Activated CD4-positive, alpha-beta T cell treated with anti-CD3 and anti-CD28 coated beads for 36 hours (primary cell): ENCODE results near the gene CIAPIN1. TPM values are rescaled to one million over a fixed set of nuclear protein-coding genes. Genes with fewer than 3 reads are reported as not detected.

Experiments used
- ATAC-seq: fragments of 200-7000 bp; cut with Tn5 transposase; one replicate; pipeline ENCODE4 v1.10.0; 2021; ENCODE audit warnings: mild to moderate bottlenecking, moderate library complexity
- CTCF ChIA-PET: fragments of 350-600 bp; sonication (Branson Sonifier 250); formaldehyde crosslinking; loops from one replicate; lab custom pipeline; 2021; ENCODE audit warnings: antibody characterized with exemption; lab: Charles Lee
- POLR2A ChIA-PET: fragments of 350-600 bp; sonication (Branson Sonifier 250); formaldehyde crosslinking; loops from one replicate; lab custom pipeline; 2021; ENCODE audit warnings: antibody characterized with exemption, inconsistent platforms; lab: Charles Lee
- DNase-seq: peaks from one replicate; pipeline ENCODE4 v3.0.0-alpha.2; 2020
- H3K27ac Mint-ChIP-seq: one replicate; pipeline ENCODE4 v1.8.0; 2021; ENCODE audit warnings: mixed read lengths
- H3K27me3 Mint-ChIP-seq: one replicate; pipeline ENCODE4 v1.8.0; 2021; ENCODE audit warnings: mixed read lengths
- H3K36me3 Mint-ChIP-seq: one replicate; pipeline ENCODE4 v1.8.0; 2021; ENCODE audit warnings: low read depth, mixed read lengths
- H3K4me1 Mint-ChIP-seq: one replicate; pipeline ENCODE4 v1.8.0; 2021; ENCODE audit warnings: mixed read lengths
- H3K4me3 Mint-ChIP-seq: one replicate; pipeline ENCODE4 v1.8.0; 2021; ENCODE audit warnings: mild to moderate bottlenecking, moderate library complexity, mixed read lengths
- H3K9me3 Mint-ChIP-seq: one replicate; pipeline ENCODE4 v1.8.0; 2021; ENCODE audit warnings: low read depth, mixed read lengths
- intact Hi-C, 2 experiments: fragments of 100-400 bp; cut with DNase I in 1 of 2; cut with micrococcal nuclease in 1 of 2; formaldehyde crosslinking; loops; one replicate each; pipeline versions ENCODE4 v1.14.2 to v1.15.1; 2022 to 2024; cut with DNase I, micrococcal nuclease
- total RNA-seq, 2 experiments: library from RNA; stranded (reverse); gene quantifications; one replicate each; pipeline ENCODE4 v1.2.3, GENCODE V29; 2021

Gene CIAPIN1
- total RNA-seq, 2 experiments from 2014 or later, result 41.7 to 42.6 TPM

GRCh38 chr16:57482845-57483545, 35.8 kb upstream of the CIAPIN1 start:
- DNase-seq (no peak), ATAC-seq (no peak)
- no peaks in the 10 kb centered on the region for H3K9me3 Mint-ChIP-seq
- no peak overlapping the region for H3K27ac Mint-ChIP-seq
- CTCF ChIA-PET, result interaction anchor here (0.7 to 2.0 kb wide), 5 partner anchors 9 to 52 kb away, joined by 3 to 5 read pairs (median 3); no protein-coding TSS in a partner anchor
- H3K4me3 Mint-ChIP-seq, result no peak overlapping the region
- H3K4me1 Mint-ChIP-seq, result peaks cover 25% of the 10 kb centered on the region
- intact Hi-C loops, result no loop called here
- POLR2A ChIA-PET, result no interaction called here
- no peaks in the 10 kb centered on the region for H3K36me3 Mint-ChIP-seq
- H3K27me3 Mint-ChIP-seq, result no peaks in the 10 kb centered on the region

DNA sequence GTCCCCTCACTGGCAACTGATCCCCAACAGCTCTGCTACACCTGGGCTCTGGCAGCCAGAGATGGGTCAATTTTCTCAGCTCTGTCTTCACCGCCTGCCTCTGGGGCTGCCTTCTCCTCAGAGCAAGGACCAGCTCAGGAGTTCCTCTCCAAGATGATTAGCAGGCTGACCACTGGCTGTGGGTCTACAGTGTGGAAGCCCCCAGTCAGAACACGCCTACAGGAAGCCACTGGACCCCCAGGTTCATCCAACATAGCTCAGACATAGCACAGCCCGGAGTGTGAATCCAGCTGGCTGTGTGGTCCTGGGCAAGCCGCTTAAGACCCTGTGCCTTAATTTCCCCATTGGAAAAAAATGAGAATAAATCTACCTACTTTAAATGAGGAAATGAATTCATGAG, 34.2 kb upstream of the CIAPIN1 start:
- Mint-ChIP-seq H3K4me1 (peaks cover 15% of the 10 kb centered on the region), H3K4me3 (no peak overlapping the region), H3K9me3 (no peaks in the 10 kb centered on the region), H3K27me3 (no peaks in the 10 kb centered on the region), H3K36me3 (no peaks in the 10 kb centered on the region), H3K27ac (no peak overlapping the region)
- no peak for ATAC-seq
- intact Hi-C loops, result no loop called here
- ChIA-PET CTCF (interaction anchor here (0.8 to 2.0 kb wide), 4 partner anchors 8 to 38 kb away, joined by 4 to 6 read pairs (median 5); no protein-coding TSS in a partner anchor), POLR2A (no interaction called here)
- DNase-seq, result no peak

DNA sequence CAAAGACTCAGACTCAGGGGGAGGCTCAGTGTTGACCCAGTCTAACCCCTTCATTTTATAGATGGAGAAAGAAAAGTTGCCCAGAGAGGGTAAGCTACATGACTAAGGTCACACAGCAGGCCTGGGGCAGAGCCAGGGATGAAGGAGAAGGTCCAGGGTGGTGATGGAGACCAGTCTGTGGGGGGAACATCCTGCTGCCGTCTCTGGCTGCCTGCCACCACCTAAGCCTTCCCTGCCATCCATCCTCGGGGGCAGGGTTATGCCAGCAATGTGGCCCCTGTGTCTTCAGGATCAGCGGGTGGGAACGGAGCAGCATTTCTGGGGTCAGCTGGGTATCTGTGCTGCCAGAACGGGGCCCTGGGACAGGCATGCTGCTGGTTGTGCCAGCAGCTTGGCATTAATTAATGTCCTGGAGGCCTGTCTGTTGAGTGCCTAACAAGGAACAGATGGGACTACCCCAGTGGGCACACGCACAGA, 33.6 kb upstream of the CIAPIN1 start:
- Mint-ChIP-seq H3K4me3 (no peak overlapping the region), H3K36me3 (no peaks in the 10 kb centered on the region), H3K27ac (no peak overlapping the region), H3K9me3 (no peaks in the 10 kb centered on the region), H3K27me3 (no peaks in the 10 kb centered on the region), H3K4me1 (peaks cover 18% of the 10 kb centered on the region)
- ChIA-PET CTCF (interaction anchor here (0.6 to 1.1 kb wide), 2 partner anchors 18 to 50 kb away, joined by 3 to 5 read pairs; no protein-coding TSS in a partner anchor), POLR2A (no interaction called here)
- ATAC-seq (no peak), DNase-seq (no peak)
- intact Hi-C loops, result no loop called here

DNA sequence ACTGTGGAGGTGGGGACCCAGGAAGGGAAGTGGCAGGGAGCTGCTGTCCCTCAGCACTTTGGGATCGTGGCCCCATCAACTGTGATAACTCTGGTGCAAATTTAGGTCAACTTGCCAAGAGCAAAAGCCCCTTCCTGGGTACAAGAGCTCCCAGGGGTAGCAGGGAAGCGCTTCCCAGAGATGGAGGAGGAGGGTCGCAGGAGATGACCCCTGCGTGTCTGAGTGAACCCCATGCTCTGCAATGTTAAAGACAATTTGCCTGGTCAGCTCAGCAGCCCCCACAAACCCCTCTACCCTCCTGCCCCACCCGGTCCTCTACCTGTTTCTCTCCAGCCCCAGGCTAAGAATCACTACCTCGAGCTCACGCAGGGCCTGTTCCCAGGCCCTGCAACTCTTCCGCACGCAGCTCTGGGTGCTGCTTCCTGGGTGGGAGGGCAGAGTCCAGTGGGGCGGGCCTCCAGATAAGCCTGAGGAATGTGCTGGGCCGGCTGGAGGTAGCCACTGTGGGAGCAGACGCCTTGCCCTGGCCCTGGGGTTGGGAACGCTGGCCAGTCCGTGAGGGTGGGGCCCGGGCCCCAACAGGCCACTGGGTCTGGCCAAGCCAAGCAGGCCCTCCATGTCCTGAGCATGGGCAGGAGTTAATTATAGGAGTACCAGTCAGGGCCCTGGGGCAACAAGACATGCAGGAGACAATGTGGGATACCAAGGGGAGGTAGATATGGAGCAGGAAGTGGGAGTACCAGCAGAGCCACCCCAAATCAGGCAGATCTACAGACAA, 33.0 kb upstream of the CIAPIN1 start:
- Mint-ChIP-seq H3K36me3 (no peaks in the 10 kb centered on the region), H3K27me3 (no peaks in the 10 kb centered on the region), H3K4me1 (peaks cover 19% of the 10 kb centered on the region), H3K4me3 (no peak overlapping the region), H3K9me3 (no peaks in the 10 kb centered on the region), H3K27ac (no peak overlapping the region)
- ChIA-PET CTCF (interaction anchor here (0.6 to 1.3 kb wide), 5 partner anchors 15 to 196 kb away, joined by 3 to 4 read pairs (median 3); partner anchors contain the start of genes CIAPIN1 and COQ9), POLR2A (no interaction called here)
- intact Hi-C loops, result no loop called here
- no peak for DNase-seq
- no peak for ATAC-seq

DNA sequence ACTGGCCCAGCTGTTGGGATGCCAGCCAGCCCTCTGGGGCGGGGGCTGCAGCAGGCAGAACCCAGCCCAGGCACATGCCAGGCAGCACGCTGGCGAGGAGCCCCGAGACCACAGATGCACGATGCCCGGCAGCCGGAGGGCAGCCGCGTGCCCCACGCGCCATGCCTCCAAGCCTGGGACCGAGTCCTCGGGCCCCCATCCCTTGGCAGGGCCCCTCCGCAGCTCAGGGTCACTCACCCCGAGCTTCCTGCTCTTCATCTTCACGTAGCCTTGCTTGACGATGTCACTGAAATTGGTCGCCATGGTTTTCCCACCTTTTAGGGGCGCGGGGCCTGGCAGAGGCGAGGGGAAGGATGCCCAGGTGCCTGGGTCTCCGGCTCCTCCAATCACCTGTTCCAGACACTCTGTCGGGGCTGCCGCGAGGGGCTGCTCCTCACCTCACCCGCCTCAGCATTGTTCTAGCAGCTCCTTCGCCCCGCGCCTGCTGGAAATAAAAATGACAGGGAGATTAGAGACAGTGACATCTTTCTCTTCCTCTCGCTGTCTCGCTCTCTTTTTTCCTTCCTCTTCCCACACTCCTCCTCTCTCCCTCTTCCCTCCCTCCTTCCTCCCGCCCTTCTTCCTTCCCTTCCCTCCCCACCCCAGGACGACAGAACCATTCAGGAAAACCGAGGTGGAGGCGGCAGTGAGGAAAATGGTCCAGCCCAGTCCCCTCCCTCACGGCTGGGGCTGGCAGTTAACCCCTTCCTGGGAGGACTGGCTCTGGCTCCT, 32.2 kb upstream of the CIAPIN1 start:
- Mint-ChIP-seq H3K27me3 (no peaks in the 10 kb centered on the region), H3K4me3 (no peak overlapping the region), H3K27ac (no peak overlapping the region), H3K36me3 (no peaks in the 10 kb centered on the region), H3K9me3 (no peaks in the 10 kb centered on the region), H3K4me1 (peaks cover 21% of the 10 kb centered on the region)
- intact Hi-C loops, result no loop called here
- ChIA-PET CTCF (interaction anchor here (0.6 to 1.3 kb wide), 5 partner anchors 10 to 197 kb away, joined by 3 to 4 read pairs (median 3); partner anchors contain the start of genes CIAPIN1 and COQ9), POLR2A (no interaction called here)
- ATAC-seq (no peak), DNase-seq (no peak)

- POLR2A ChIA-PET, result no interaction called here
- DNase-seq (no peak), ATAC-seq (no peak)
- Mint-ChIP-seq H3K9me3 (no peaks in the 10 kb centered on the region), H3K27me3 (no peaks in the 10 kb centered on the region), H3K4me1 (peaks cover 19% of the 10 kb centered on the region), H3K27ac (no peak overlapping the region), H3K4me3 (no peak overlapping the region), H3K36me3 (no peaks in the 10 kb centered on the region)
- intact Hi-C loops, result no loop called here
- CTCF ChIA-PET, result interaction anchor here (0.6 to 1.3 kb wide), 3 partner anchors 10 to 61 kb away, joined by 3 to 4 read pairs (median 3); no protein-coding TSS in a partner anchor
These were observed 31.4 kb upstream of the CIAPIN1 start for GRCh38 chr16:57478396-57479204.

- ATAC-seq (no peak), DNase-seq (no peak)
- Mint-ChIP-seq H3K27me3 (no peaks in the 10 kb centered on the region), H3K9me3 (no peaks in the 10 kb centered on the region), H3K27ac (no peak overlapping the region), H3K4me3 (no peak overlapping the region), H3K36me3 (no peaks in the 10 kb centered on the region), H3K4me1 (peaks cover 19% of the 10 kb centered on the region)
- ChIA-PET CTCF (interaction anchor here (1.0 to 3.8 kb wide), 4 partner anchors 10 to 107 kb away, joined by 3 to 23 read pairs (median 7); no protein-coding TSS in a partner anchor), POLR2A (no interaction called here)
- intact Hi-C loops, result no loop called here
These were observed 30.5 kb upstream of the CIAPIN1 start for GRCh38 chr16:57477531-57478202.

GRCh38 chr16:57476546-57477410, 29.6 kb upstream of the CIAPIN1 start:
- Mint-ChIP-seq H3K27me3 (no peaks in the 10 kb centered on the region), H3K9me3 (no peaks in the 10 kb centered on the region), H3K27ac (peak overlapping the region; percentile 63), H3K4me1 (peaks cover 19% of the 10 kb centered on the region), H3K4me3 (no peak overlapping the region), H3K36me3 (no peaks in the 10 kb centered on the region)
- CTCF ChIA-PET, result interaction anchor here (0.5 to 4.9 kb wide), 7 partner anchors 11 to 464 kb away, joined by 3 to 32 read pairs (median 5); partner anchors contain the start of gene POLR2C
- DNase-seq (peak; percentile 31), ATAC-seq (no peak)
- POLR2A ChIA-PET, result interaction anchor here (0.5 to 1.1 kb wide), 2 partner anchors 42 to 331 kb away, joined by 4 read pairs; no protein-coding TSS in a partner anchor
- intact Hi-C loops, result loop anchor here (1.0 kb wide), 3 partner anchors 10 to 43 kb away; partner anchors contain the start of genes DOK4 (in 2 of the 2), CIAPIN1 (in 1 of the 2) and COQ9 (in 1 of the 2)

DNA sequence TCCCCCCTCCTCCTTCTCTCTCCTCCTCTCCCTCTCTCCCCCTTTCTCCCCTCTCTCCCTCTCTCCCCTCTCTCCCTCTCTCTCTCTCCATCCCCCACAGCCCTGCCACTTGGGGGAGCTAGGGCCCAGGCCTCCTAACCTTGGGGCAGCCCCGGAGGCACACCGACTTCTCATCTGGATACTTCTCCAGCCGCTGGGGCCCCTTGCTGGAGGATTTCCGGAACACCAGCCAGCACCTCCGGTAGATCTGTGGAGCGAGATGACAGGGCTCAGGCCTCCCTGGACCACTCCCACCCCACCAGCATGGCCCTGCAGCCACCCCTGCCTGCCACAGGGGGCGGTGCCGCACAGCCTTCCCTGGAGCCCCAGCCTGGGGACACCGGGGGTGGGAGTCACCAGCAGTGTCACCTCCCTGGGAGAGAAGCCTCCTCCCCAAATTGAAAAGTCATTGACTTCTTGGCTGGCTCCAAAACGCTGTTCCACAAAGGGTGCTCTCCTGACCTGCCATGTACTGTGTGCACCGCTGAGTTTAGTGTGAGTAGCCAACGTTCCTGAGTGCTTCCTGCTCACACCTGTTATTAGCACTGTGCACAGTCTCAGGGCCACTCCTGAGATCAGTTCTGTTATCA, 28.6 kb upstream of the CIAPIN1 start:
- DNase-seq, result peak; percentile 95
- Mint-ChIP-seq H3K4me1 (peaks cover 19% of the 10 kb centered on the region), H3K4me3 (no peak overlapping the region), H3K9me3 (no peaks in the 10 kb centered on the region), H3K27me3 (no peaks in the 10 kb centered on the region), H3K36me3 (peaks cover 2% of the 10 kb centered on the region), H3K27ac (peak overlapping the region; percentile 63)
- CTCF ChIA-PET, result interaction anchor here (0.5 to 4.9 kb wide), 8 partner anchors 11 to 226 kb away, joined by 3 to 32 read pairs (median 8); partner anchors contain the start of gene POLR2C
- peak; percentile 98 for ATAC-seq
- POLR2A ChIA-PET, result interaction anchor here (0.6 to 1.1 kb wide), 2 partner anchors 43 to 49 kb away, joined by 4 to 12 read pairs; no protein-coding TSS in a partner anchor
- intact Hi-C loops, result loop anchor here (1.0 kb wide), 4 partner anchors 10 to 60 kb away; partner anchors contain the start of genes DOK4 (in 2 of the 2), CCDC102A (in 1 of the 2), CIAPIN1 (in 1 of the 2) and COQ9 (in 1 of the 2)
